Colon (tissue), 2 donors: ENCODE measurements around the gene PGLYRP2.

Source experiments
- FAIRE-seq: peaks from 2 replicates; lab custom pipeline; 2012; peaks lifted over from hg19 to GRCh38; lab: Jason Lieb, UNC
- donor health status: control.
- donor health status: control.

PGLYRP2 gene

GRCh38 chr19:15439078-15439799 lies 40.1 kb downstream of the PGLYRP2 start:
- FAIRE-seq = no peak

- no peak for FAIRE-seq
Observed at GRCh38 chr19:15438577-15438976, 40.7 kb downstream of the PGLYRP2 start.

GRCh38 chr19:15438124-15438496 lies 41.2 kb downstream of the PGLYRP2 start:
- no peak for FAIRE-seq

- FAIRE-seq = no peak
Observed at GRCh38 chr19:15437355-15438123, 41.8 kb downstream of the PGLYRP2 start.

- no peak for FAIRE-seq
Observed at GRCh38 chr19:15436826-15437110, 42.5 kb downstream of the PGLYRP2 start.

GRCh38 chr19:15436012-15436825 lies 43.1 kb downstream of the PGLYRP2 start:
- FAIRE-seq = no peak

GRCh38 chr19:15433519-15434069 lies 45.7 kb downstream of the PGLYRP2 start:
- no peak for FAIRE-seq

GRCh38 chr19:15432629-15433518 lies 46.4 kb downstream of the PGLYRP2 start:
- no peak for FAIRE-seq

GRCh38 chr19:15432018-15432494 lies 47.2 kb downstream of the PGLYRP2 start:
- FAIRE-seq = no peak

GRCh38 chr19:15431396-15432017 lies 47.8 kb downstream of the PGLYRP2 start:
- no peak for FAIRE-seq

GRCh38 chr19:15430526-15431120 lies 48.7 kb downstream of the PGLYRP2 start:
- FAIRE-seq = no peak

- no peak for FAIRE-seq
Observed at GRCh38 chr19:15429825-15430467, 49.4 kb downstream of the PGLYRP2 start.

- no peak for FAIRE-seq
Observed at GRCh38 chr19:15428956-15429824, 50.1 kb downstream of the PGLYRP2 start.

- no peak for FAIRE-seq
Observed at GRCh38 chr19:15427991-15428471, 51.3 kb downstream of the PGLYRP2 start.

- FAIRE-seq = no peak
Observed at GRCh38 chr19:15427350-15427700, 52.0 kb downstream of the PGLYRP2 start.

GRCh38 chr19:15426485-15427349 lies 52.6 kb downstream of the PGLYRP2 start:
- no peak for FAIRE-seq

GRCh38 chr19:15425321-15425950 lies 53.9 kb downstream of the PGLYRP2 start:
- no peak for FAIRE-seq
